MCF 10A (cell line): ENCODE measurements around the gene GCFC2. TPM values are rescaled to one million over a fixed set of nuclear protein-coding genes. Genes with fewer than 3 reads are reported as not detected.
A peak's percentile ranks its signal among the peaks of the same experiment; 100 is the strongest.

Experiments
- BruUV-seq: library from RNA; stranded (reverse); fragments of 400-500 nt; replicated peaks from 2 replicates; lab custom pipeline; 2021; lab: Mats Ljungman, UMichigan
- CTCF ChIA-PET: fragments of 300-600 bp; sonication (Branson Sonifier 250); formaldehyde crosslinking; extraction: SDS; loops from one replicate; lab custom pipeline; 2021; ENCODE audit warnings: antibody characterized with exemption, inconsistent platforms; lab: Yijun Ruan, JAX
- POLR2A ChIA-PET: fragments of 300-600, 350-650 bp; sonication (Branson Sonifier 250); formaldehyde crosslinking; extraction: SDS; loops from one replicate; lab custom pipeline; 2020; ENCODE audit warnings: antibody characterized with exemption, inconsistent platforms; lab: Yijun Ruan, JAX
- DNase-seq: peaks from one replicate; pipeline ENCODE4 v3.0.0-alpha.2; 2018; ENCODE audit not compliant: unreplicated experiment
- H3K27ac Mint-ChIP-seq: one replicate; pipeline ENCODE4 v1.8.0; 2022; ENCODE audit warnings: mild to moderate bottlenecking, low read depth, mixed read lengths; ENCODE audit not compliant: unreplicated experiment
- H3K27me3 Mint-ChIP-seq: one replicate; pipeline ENCODE4 v1.8.0; 2022; ENCODE audit warnings: mixed read lengths; ENCODE audit not compliant: insufficient read depth, unreplicated experiment
- H3K36me3 Mint-ChIP-seq: one replicate; pipeline ENCODE4 v1.8.0; 2022; ENCODE audit warnings: mild to moderate bottlenecking, moderate library complexity, mixed read lengths; ENCODE audit not compliant: insufficient read depth, unreplicated experiment
- H3K4me1 Mint-ChIP-seq: one replicate; pipeline ENCODE4 v1.8.0; 2022; ENCODE audit warnings: mixed read lengths; ENCODE audit not compliant: insufficient read depth, unreplicated experiment
- H3K4me3 Mint-ChIP-seq: one replicate; pipeline ENCODE4 v1.8.0; 2022; ENCODE audit warnings: mild to moderate bottlenecking, moderate library complexity, mixed read lengths; ENCODE audit not compliant: unreplicated experiment
- H3K9me3 Mint-ChIP-seq: one replicate; pipeline ENCODE4 v1.8.0; 2022; ENCODE audit warnings: mixed read lengths; ENCODE audit not compliant: unreplicated experiment
- intact Hi-C: fragments of 100-400 bp; cut with micrococcal nuclease; formaldehyde crosslinking; loops from 2 replicates; pipeline ENCODE4 v1.14.1; 2022
- total RNA-seq: library from RNA; stranded (reverse); gene quantifications from 2 replicates; pipeline ENCODE4 v1.2.3, GENCODE V29; 2022
- TF ChIP-seq, protein P1 (sequence below): fragments of 200-600 bp; IDR thresholded peaks from one replicate; pipeline ENCODE4 v1.8.0; 2022; ENCODE audit warnings: antibody characterized with exemption, mild to moderate bottlenecking; ENCODE audit not compliant: unreplicated experiment

GCFC2 gene
- total RNA-seq, 1 experiment from 2014 or later, result 41.3 TPM

DNA sequence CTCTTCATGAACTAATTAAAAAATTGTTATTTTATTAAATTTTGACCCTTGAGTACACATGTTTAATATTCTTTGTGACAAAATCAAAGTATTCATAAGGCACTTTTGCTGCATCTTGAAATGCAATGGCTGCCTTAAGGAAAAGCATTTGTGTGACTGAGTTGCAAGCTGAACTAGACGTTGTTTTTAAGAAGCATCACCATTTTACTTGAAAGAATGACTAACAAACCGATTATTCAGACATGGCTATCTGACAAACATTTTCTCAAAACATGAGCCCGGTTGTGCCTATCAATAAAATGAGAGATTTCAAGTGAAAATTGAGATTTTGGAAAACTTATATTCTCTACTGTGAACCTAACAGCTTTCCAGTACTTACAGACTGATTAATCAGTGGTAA, 2.8 kb downstream of the GCFC2 start:
- H3K36me3 Mint-ChIP-seq, result peaks cover 33% of the 10 kb centered on the region
- CTCF ChIA-PET, result interaction anchor here (0.6 to 1.0 kb wide), 2 partner anchors 9 to 243 kb away, joined by 3 to 4 read pairs; no protein-coding TSS in a partner anchor
- TF ChIP-seq, protein P1, sequence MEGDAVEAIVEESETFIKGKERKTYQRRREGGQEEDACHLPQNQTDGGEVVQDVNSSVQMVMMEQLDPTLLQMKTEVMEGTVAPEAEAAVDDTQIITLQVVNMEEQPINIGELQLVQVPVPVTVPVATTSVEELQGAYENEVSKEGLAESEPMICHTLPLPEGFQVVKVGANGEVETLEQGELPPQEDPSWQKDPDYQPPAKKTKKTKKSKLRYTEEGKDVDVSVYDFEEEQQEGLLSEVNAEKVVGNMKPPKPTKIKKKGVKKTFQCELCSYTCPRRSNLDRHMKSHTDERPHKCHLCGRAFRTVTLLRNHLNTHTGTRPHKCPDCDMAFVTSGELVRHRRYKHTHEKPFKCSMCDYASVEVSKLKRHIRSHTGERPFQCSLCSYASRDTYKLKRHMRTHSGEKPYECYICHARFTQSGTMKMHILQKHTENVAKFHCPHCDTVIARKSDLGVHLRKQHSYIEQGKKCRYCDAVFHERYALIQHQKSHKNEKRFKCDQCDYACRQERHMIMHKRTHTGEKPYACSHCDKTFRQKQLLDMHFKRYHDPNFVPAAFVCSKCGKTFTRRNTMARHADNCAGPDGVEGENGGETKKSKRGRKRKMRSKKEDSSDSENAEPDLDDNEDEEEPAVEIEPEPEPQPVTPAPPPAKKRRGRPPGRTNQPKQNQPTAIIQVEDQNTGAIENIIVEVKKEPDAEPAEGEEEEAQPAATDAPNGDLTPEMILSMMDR, result no peak
- H3K27ac Mint-ChIP-seq, result no peak overlapping the region
- intact Hi-C loops, result no loop called here
- H3K4me3 Mint-ChIP-seq, result peak overlapping the region; percentile 73
- no peaks in the 10 kb centered on the region for H3K27me3 Mint-ChIP-seq
- H3K4me1 Mint-ChIP-seq, result peaks cover 21% of the 10 kb centered on the region
- peak; percentile 9 for DNase-seq
- no peaks in the 10 kb centered on the region for H3K9me3 Mint-ChIP-seq
- no TSS peak for BruUV-seq
- POLR2A ChIA-PET, result no interaction called here

DNA sequence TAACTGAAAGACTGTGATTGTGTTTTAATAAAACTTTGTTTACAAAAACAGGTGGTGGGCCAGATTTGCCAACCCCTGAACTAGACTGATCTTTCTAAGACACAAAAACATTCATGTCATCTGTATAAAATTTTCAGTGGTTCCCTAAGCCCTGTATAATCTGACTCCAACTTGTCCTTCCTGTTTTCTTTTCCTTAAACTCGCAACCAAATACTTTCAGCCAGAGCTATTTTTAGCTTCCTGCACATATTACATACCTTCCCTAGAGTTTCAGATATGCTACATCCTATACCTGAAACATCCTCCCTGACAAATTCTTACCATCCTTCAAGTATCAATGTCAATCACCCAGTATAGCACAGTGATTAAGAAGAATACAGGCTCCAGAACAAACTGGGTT, 4.8 kb downstream of the GCFC2 start:
- Mint-ChIP-seq H3K27ac (peak overlapping the region; percentile 47), H3K4me1 (peaks cover 21% of the 10 kb centered on the region), H3K4me3 (no peak overlapping the region), H3K9me3 (no peaks in the 10 kb centered on the region), H3K27me3 (no peaks in the 10 kb centered on the region), H3K36me3 (peaks cover 50% of the 10 kb centered on the region)
- TF ChIP-seq, protein P1, result no peak
- intact Hi-C loops, result no loop called here
- ChIA-PET POLR2A (no interaction called here), CTCF (interaction anchor here (0.6 kb wide), 2 partner anchors 209 to 893 kb away, joined by 3 read pairs; no protein-coding TSS in a partner anchor)
- DNase-seq, result no peak
- BruUV-seq, result no TSS peak

DNA sequence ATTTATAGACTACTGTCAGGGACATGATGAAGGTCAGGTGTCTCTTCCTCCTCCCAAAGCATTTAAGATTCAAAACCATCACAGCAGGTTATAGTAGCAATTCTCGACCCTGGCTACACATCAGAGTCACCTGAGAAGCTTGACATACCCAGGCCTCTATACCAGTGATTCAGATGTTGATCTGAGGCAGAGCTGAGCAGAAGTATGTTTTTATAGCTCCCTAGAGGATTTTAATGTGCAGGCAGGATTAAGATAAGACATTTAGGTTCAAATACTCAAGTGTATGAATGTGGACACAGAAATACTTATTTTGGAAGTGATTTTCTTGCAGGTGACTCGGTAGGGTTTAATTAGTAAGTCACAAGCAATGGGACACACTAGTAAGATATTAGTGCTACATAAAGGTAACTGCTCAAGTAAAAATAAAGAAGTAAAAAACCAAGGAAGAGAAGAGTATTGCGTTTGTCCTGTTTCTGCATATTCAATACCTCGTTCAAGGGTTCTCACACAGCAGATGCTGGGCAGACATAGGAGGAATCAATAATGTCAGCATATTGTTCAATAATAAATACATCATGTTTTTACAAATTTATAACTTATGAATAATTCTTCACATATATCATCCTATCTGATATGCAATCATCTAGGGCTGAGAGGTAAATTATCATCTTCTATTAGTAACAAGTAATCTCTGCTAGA, 7.0 kb downstream of the GCFC2 start:
- H3K27me3 Mint-ChIP-seq, result no peaks in the 10 kb centered on the region
- POLR2A ChIA-PET, result interaction anchor here (0.6 kb wide), 2 partner anchors 9 to 44 kb away, joined by 3 to 4 read pairs; no protein-coding TSS in a partner anchor
- H3K4me1 Mint-ChIP-seq, result peaks cover 14% of the 10 kb centered on the region
- intact Hi-C loops, result no loop called here
- H3K27ac Mint-ChIP-seq, result no peak overlapping the region
- TF ChIP-seq, protein P1, result no peak
- CTCF ChIA-PET, result interaction anchor here (0.9 to 1.8 kb wide), 3 partner anchors 24 to 62 kb away, joined by 3 to 4 read pairs (median 3); no protein-coding TSS in a partner anchor
- BruUV-seq, result no TSS peak
- H3K4me3 Mint-ChIP-seq, result no peak overlapping the region
- H3K36me3 Mint-ChIP-seq, result peaks cover 70% of the 10 kb centered on the region
- DNase-seq, result no peak
- no peaks in the 10 kb centered on the region for H3K9me3 Mint-ChIP-seq

DNA sequence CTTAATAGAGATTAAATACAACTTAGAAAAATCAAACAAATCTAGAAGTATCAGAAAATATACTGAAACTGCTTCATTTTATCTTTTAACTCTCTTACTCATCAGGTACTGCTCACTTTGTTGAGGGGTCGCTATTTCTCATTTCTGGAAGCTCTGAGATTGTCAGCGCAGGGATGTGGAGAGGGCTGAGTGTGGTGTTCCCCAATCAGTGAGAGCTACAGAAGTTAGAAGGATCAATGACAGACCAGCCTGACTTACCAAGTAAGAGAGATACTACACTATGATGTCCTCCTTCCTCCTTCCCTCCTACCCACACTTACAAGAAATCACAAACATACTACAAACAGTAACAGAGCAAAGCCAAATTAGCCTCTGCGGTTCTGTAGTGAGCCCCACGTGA, 8.1 kb downstream of the GCFC2 start:
- ChIA-PET POLR2A (no interaction called here), CTCF (interaction anchor here (0.9 to 1.8 kb wide), 2 partner anchors 24 to 25 kb away, joined by 3 to 4 read pairs; no protein-coding TSS in a partner anchor)
- BruUV-seq, result no TSS peak
- H3K27ac Mint-ChIP-seq, result no peak overlapping the region
- no peaks in the 10 kb centered on the region for H3K27me3 Mint-ChIP-seq
- peaks cover 6% of the 10 kb centered on the region for H3K4me1 Mint-ChIP-seq
- intact Hi-C loops, result no loop called here
- DNase-seq, result no peak
- H3K9me3 Mint-ChIP-seq, result no peaks in the 10 kb centered on the region
- H3K4me3 Mint-ChIP-seq, result no peak overlapping the region
- TF ChIP-seq, protein P1, result no peak
- peaks cover 75% of the 10 kb centered on the region for H3K36me3 Mint-ChIP-seq
